ENCODE data around the gene DKKL1. TPM values are rescaled to one million over a fixed set of nuclear protein-coding genes. Genes with fewer than 3 reads are reported as not detected.
A peak's percentile ranks its signal among the peaks of the same experiment; 100 is the strongest.

Gene DKKL1
- total RNA-seq, 2 experiments from 2014 or later = 0.61 to 0.63 TPM

- no peaks in the 10 kb centered on the region for H3K9me2 ChIP-seq (ENCODE audit: insufficient read depth, low read length)
- no peaks in the 10 kb centered on the region for H3K79me2 ChIP-seq (ENCODE audit: insufficient read depth, low read depth, low read length)
- TF ChIP-seq EZH2phosphoT487 (IDR thresholded peaks at IDR 0.05; ENCODE audit: borderline replicate concordance, low read depth, low read length) = no peak
- TF ChIP-seq CTCF (conservative IDR thresholded peaks at IDR 0.05; ENCODE audit: low read length) = peak; percentile 23; the same call in 1 of the 2 replicates
- H3K4me3 ChIP-seq (ENCODE audit: low read depth, low read length, poor library complexity, severe bottlenecking) = peak overlapping the region; percentile 58
- CTCF ChIA-PET (ENCODE audit: unreplicated experiment) = no interaction called here
- peak overlapping the region; percentile 61 for H3K27ac ChIP-seq (ENCODE audit: low read depth, low read length, poor library complexity, severe bottlenecking)
- peak; percentile 71 for DNase-seq (ENCODE audit: low spot score)
- POLR2A ChIA-PET = interaction anchor here (0.7 to 1.0 kb wide), 3 partner anchors 8 to 52 kb away, joined by 3 to 6 read pairs (median 4); no protein-coding TSS in a partner anchor
- peak overlapping the region; percentile 64 for H3K4me2 ChIP-seq (ENCODE audit: low read length)
- H4K20me1 ChIP-seq (ENCODE audit: insufficient read depth, low read length) = no peaks in the 10 kb centered on the region
- BruUV-seq (replicated peaks) = no TSS peak
- no peaks in the 10 kb centered on the region for H3K9me3 ChIP-seq (ENCODE audit: low read length)
- H3K36me3 ChIP-seq (ENCODE audit: insufficient read depth, low read length) = no peaks in the 10 kb centered on the region
- peaks cover 73% of the 10 kb centered on the region for H3K4me1 ChIP-seq (ENCODE audit: insufficient read depth, low read length, poor library complexity, severe bottlenecking)
- intact Hi-C loops (cut with micrococcal nuclease; ENCODE audit: unreplicated experiment) = no loop called here
- H2AFZ ChIP-seq (ENCODE audit: low read length) = peak overlapping the region; percentile 60; the same call in 1 of the 2 replicates
These were observed 6.5 kb upstream of the DKKL1 start for GRCh38 chr19:49357186-49357585.

- TF ChIP-seq CTCF (conservative IDR thresholded peaks at IDR 0.05; ENCODE audit: low read length) (no peak), EZH2phosphoT487 (IDR thresholded peaks at IDR 0.05; ENCODE audit: borderline replicate concordance, low read depth, low read length) (no peak)
- Histone ChIP-seq H3K9me2 (ENCODE audit: insufficient read depth, low read length) (no peaks in the 10 kb centered on the region), H4K20me1 (ENCODE audit: insufficient read depth, low read length) (no peaks in the 10 kb centered on the region), H3K4me1 (ENCODE audit: insufficient read depth, low read length, poor library complexity, severe bottlenecking) (peaks cover 72% of the 10 kb centered on the region), H3K36me3 (ENCODE audit: insufficient read depth, low read length) (no peaks in the 10 kb centered on the region), H2AFZ (ENCODE audit: low read length) (no peak overlapping the region), H3K27ac (ENCODE audit: low read depth, low read length, poor library complexity, severe bottlenecking) (peak overlapping the region; percentile 48), H3K9me3 (ENCODE audit: low read length) (no peaks in the 10 kb centered on the region), H3K4me3 (ENCODE audit: low read depth, low read length, poor library complexity, severe bottlenecking) (no peak overlapping the region), H3K79me2 (ENCODE audit: insufficient read depth, low read depth, low read length) (no peaks in the 10 kb centered on the region), H3K4me2 (ENCODE audit: low read length) (peak overlapping the region; percentile 77)
- BruUV-seq (replicated peaks) = no TSS peak
- peak; percentile 54 for DNase-seq (ENCODE audit: low spot score)
- ChIA-PET POLR2A (no interaction called here), CTCF (ENCODE audit: unreplicated experiment) (no interaction called here)
- intact Hi-C loops (cut with micrococcal nuclease; ENCODE audit: unreplicated experiment) = no loop called here
These were observed 3.5 kb upstream of the DKKL1 start for GRCh38 chr19:49359851-49360820.
